OCI-LY1 (cell line): ENCODE data around the gene NUP42.

Experiments
- CTCF ChIP-seq: fragments of 200-600 bp; sonication (generic), shearing (Covaris generic); IDR thresholded peaks from 2 replicates; pipeline ENCODE4 v1.5.1; 2017; ENCODE audit warnings: mild to moderate bottlenecking, antibody characterized with exemption, low read length, moderate library complexity, mixed read lengths
- EZH2 ChIP-seq: fragments of 200-600 bp; sonication (generic), shearing (Covaris generic); IDR thresholded peaks from 2 replicates; pipeline ENCODE4 v1.8.0; 2017; ENCODE audit warnings: borderline replicate concordance, mixed run types, mild to moderate bottlenecking, antibody characterized with exemption, low read length, moderate library complexity, mixed read lengths

GRCh38 chr7:23135755-23136154, 46.1 kb upstream of the NUP42 start:
- no peak for TF ChIP-seq CTCF
- no peak for TF ChIP-seq EZH2
